ENCODE measurements around the gene KNTC1. TPM values are rescaled to one million over a fixed set of nuclear protein-coding genes. Genes with fewer than 3 reads are reported as not detected.

KNTC1 gene
- total and polyA plus RNA-seq, 7 experiments from 2014 or later = 4.0 to 102 (median 30.9) TPM

DNA sequence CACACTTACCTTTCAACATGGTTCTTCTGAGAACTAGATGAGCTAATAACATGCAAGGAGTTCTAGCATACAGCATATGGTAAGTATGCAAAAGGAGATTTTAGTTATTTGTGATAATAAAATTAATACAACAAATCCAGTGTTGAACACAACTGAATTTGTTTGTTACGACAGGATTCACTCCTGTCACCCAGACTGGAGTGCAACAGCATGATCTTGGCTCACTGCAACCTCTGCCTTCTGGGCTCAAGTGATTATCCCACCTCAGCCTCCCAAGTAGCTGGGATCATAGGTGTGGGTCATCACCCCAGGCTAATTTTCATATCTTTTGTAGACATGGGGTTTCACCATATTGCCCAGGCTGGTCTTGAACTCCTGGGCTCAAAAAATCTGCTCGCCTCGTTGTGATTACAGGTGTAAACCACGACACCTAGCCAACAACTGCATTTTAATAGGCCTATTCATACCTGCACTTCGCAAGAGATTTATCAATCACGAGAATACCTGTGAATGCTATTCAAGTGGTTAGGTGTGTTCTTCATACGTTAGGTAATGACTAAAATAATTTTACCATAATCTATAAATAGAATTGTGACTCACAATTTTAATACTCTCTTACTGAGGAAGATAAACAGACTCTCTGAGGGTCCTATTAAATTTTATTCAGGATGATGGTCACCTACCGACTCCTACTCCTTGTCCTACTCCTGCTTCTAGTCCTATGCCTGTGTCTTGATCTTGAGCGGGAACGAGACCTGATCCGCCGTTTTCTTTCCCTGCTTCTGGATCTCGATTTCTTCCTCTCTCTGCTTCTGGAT, 10.3 kb upstream of the KNTC1 start:
- ATAC-seq = no peak
- Mint-ChIP-seq H3K4me1 (peaks cover 7 to 41% (median 33%) of the 10 kb centered on the region in 7 donors), H3K27ac (peak overlapping the region in 5 of 9 donors; percentile 1 to 53 (median 36)), H3K4me3 (no peak overlapping the region), H3K27me3 (no peaks in the 10 kb centered on the region), H3K36me3 (peaks cover 13 to 55% (median 43%) of the 10 kb centered on the region in 5 donors), H3K9me3 (no peaks in the 10 kb centered on the region)
- Histone ChIP-seq H3K27me3 (ENCODE audit: control insufficient read depth in 2 of 2, insufficient read depth in 2 of 2, low read length in 2 of 2) (no peaks in the 10 kb centered on the region), H3K36me3 (ENCODE audit: control insufficient read depth in 2 of 3, insufficient read depth in 3 of 3, low read length in 3 of 3) (peaks cover 54 to 92% (median 80%) of the 10 kb centered on the region in 3 experiments), H3K27ac (ENCODE audit: low read depth, low read length) (no peak overlapping the region), H3K4me3 (ENCODE audit: low read length) (no peak overlapping the region), H3K9me3 (ENCODE audit: control insufficient read depth in 2 of 3, low read length in 3 of 3) (no peaks in the 10 kb centered on the region), H3K4me1 (ENCODE audit: control insufficient read depth in 2 of 2, insufficient read depth in 2 of 2, low read length in 2 of 2) (peaks cover 0 to 12% of the 10 kb centered on the region in 2 donors)
- no peak for DNase-seq
- ChIA-PET CTCF (no interaction called here), POLR2A (no interaction called here)
- intact Hi-C loops (cut with micrococcal nuclease) = no loop called here

DNA sequence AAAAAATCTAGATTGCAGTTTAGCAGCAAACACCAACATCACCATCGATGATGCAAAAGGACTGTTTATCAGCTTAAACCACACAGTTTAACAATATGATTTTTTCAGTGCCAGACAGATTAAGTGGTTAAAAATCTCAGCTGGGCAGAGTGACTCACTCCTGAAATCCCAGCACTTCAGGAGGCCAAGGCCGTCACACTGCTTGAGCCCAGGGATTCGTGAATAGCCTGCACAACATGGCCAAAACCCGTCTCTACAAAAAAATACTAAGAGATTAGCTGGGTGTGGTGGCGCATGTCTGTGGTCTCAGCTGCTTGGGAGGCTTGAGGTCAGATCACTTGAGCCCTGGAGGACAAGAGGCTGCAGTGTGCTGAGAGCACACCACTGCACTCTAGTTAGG, 9.2 kb upstream of the KNTC1 start:
- CTCF ChIA-PET = no interaction called here
- H3K4me3 ChIP-seq (ENCODE audit: low read length) = no peak overlapping the region
- DNase-seq (no peak), ATAC-seq (no peak)
- no peaks in the 10 kb centered on the region for H3K9me3 ChIP-seq (ENCODE audit: control insufficient read depth in 2 of 3, low read length in 3 of 3)
- no peaks in the 10 kb centered on the region for H3K27me3 Mint-ChIP-seq
- H3K27me3 ChIP-seq (ENCODE audit: control insufficient read depth in 2 of 2, insufficient read depth in 2 of 2, low read length in 2 of 2) = no peaks in the 10 kb centered on the region
- H3K4me1 Mint-ChIP-seq = peaks cover 15 to 50% (median 43%) of the 10 kb centered on the region in 7 donors
- intact Hi-C loops (cut with micrococcal nuclease) = no loop called here
- H3K27ac ChIP-seq (ENCODE audit: low read depth, low read length) = no peak overlapping the region
- no peaks in the 10 kb centered on the region for H3K9me3 Mint-ChIP-seq
- H3K27ac Mint-ChIP-seq = peak overlapping the region in 1 of 9 donors; percentile 36
- peaks cover 5 to 20% of the 10 kb centered on the region in 2 donors for H3K4me1 ChIP-seq (ENCODE audit: control insufficient read depth in 2 of 2, insufficient read depth in 2 of 2, low read length in 2 of 2)
- peaks cover 48 to 88% (median 73%) of the 10 kb centered on the region in 3 experiments for H3K36me3 ChIP-seq (ENCODE audit: control insufficient read depth in 2 of 3, insufficient read depth in 3 of 3, low read length in 3 of 3)
- H3K4me3 Mint-ChIP-seq = no peak overlapping the region
- POLR2A ChIA-PET = interaction anchor here (0.7 kb wide), 1 partner anchor 15 kb away, joined by 3 read pairs; no protein-coding TSS in a partner anchor
- peaks cover 13 to 53% (median 39%) of the 10 kb centered on the region in 5 donors for H3K36me3 Mint-ChIP-seq

DNA sequence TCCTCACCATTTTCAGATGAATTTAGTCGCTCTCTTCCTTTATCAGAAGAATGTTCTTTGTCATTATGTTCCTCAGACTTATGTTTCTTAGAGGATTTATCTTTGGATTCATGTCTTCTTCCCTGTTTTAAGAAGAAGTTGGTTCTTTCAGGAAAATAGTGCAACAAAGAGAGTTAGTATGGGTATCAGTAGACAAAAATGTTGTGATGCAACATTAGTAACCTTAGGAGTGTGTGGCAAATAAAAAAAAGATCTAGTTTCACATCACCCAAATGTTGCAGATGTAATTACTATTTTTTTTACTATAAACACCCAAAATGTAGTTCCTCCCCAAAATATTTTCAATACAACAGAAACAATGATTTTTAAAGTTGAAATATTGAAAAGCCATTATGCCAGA, 8.1 kb upstream of the KNTC1 start:
- Mint-ChIP-seq H3K27me3 (no peaks in the 10 kb centered on the region), H3K36me3 (peaks cover 13 to 56% (median 39%) of the 10 kb centered on the region in 5 donors), H3K4me1 (peaks cover 24 to 58% (median 53%) of the 10 kb centered on the region in 7 donors), H3K4me3 (no peak overlapping the region), H3K9me3 (no peaks in the 10 kb centered on the region), H3K27ac (peak overlapping the region in 3 of 9 donors; percentile 21 to 65 (median 26))
- peaks cover 13 to 30% of the 10 kb centered on the region in 2 donors for H3K4me1 ChIP-seq (ENCODE audit: control insufficient read depth in 2 of 2, insufficient read depth in 2 of 2, low read length in 2 of 2)
- no peaks in the 10 kb centered on the region for H3K9me3 ChIP-seq (ENCODE audit: control insufficient read depth in 2 of 3, low read length in 3 of 3)
- H3K27ac ChIP-seq (ENCODE audit: low read depth, low read length) = no peak overlapping the region
- H3K36me3 ChIP-seq (ENCODE audit: control insufficient read depth in 2 of 3, insufficient read depth in 3 of 3, low read length in 3 of 3) = peaks cover 42 to 80% (median 69%) of the 10 kb centered on the region in 3 experiments
- POLR2A ChIA-PET = interaction anchor here (1.0 to 2.4 kb wide), 2 partner anchors 11 to 18 kb away, joined by 3 to 12 read pairs; partner anchors contain the start of gene ZCCHC8
- CTCF ChIA-PET = no interaction called here
- DNase-seq (no peak), ATAC-seq (no peak)
- no peaks in the 10 kb centered on the region for H3K27me3 ChIP-seq (ENCODE audit: control insufficient read depth in 2 of 2, insufficient read depth in 2 of 2, low read length in 2 of 2)
- intact Hi-C loops (cut with micrococcal nuclease) = no loop called here
- H3K4me3 ChIP-seq (ENCODE audit: low read length) = no peak overlapping the region

DNA sequence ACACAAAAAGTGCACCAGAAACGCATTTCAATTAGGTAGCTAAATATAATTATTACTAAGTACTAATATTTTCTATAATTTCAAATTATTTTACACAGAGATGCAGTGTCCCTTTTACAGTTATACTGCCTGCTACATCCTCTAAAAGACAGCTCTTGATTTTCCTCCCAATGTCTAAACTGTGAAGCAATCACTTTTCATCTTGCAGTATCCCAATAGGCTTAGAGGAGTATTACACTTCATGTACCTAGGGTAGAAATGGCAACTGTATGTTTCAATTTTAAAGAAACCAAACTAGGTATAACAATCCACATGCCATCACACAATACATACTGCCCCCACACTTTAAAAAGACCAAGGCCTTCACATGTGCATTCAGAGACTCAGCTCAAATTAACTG, 7.6 kb upstream of the KNTC1 start:
- intact Hi-C loops (cut with micrococcal nuclease) = no loop called here
- Mint-ChIP-seq H3K4me1 (peaks cover 28 to 63% (median 58%) of the 10 kb centered on the region in 7 donors), H3K4me3 (peak overlapping the region in 2 of 10 donors; percentile 3 to 31), H3K27me3 (no peaks in the 10 kb centered on the region), H3K9me3 (no peaks in the 10 kb centered on the region), H3K27ac (peak overlapping the region in 3 of 9 donors; percentile 9 to 50 (median 14)), H3K36me3 (peaks cover 13 to 58% (median 44%) of the 10 kb centered on the region in 5 donors)
- peaks cover 18 to 35% of the 10 kb centered on the region in 2 donors for H3K4me1 ChIP-seq (ENCODE audit: control insufficient read depth in 2 of 2, insufficient read depth in 2 of 2, low read length in 2 of 2)
- H3K9me3 ChIP-seq (ENCODE audit: control insufficient read depth in 2 of 3, low read length in 3 of 3) = no peaks in the 10 kb centered on the region
- DNase-seq (no peak), ATAC-seq (peak; percentile 25)
- peaks cover 41 to 76% (median 69%) of the 10 kb centered on the region in 3 experiments for H3K36me3 ChIP-seq (ENCODE audit: control insufficient read depth in 2 of 3, insufficient read depth in 3 of 3, low read length in 3 of 3)
- ChIA-PET POLR2A (interaction anchor here (0.6 to 2.4 kb wide), 3 partner anchors 12 to 71 kb away, joined by 3 to 12 read pairs (median 3); partner anchors contain the start of gene ZCCHC8), CTCF (no interaction called here)
- H3K27me3 ChIP-seq (ENCODE audit: control insufficient read depth in 2 of 2, insufficient read depth in 2 of 2, low read length in 2 of 2) = no peaks in the 10 kb centered on the region
- H3K27ac ChIP-seq (ENCODE audit: low read depth, low read length) = no peak overlapping the region
- no peak overlapping the region for H3K4me3 ChIP-seq (ENCODE audit: low read length)

DNA sequence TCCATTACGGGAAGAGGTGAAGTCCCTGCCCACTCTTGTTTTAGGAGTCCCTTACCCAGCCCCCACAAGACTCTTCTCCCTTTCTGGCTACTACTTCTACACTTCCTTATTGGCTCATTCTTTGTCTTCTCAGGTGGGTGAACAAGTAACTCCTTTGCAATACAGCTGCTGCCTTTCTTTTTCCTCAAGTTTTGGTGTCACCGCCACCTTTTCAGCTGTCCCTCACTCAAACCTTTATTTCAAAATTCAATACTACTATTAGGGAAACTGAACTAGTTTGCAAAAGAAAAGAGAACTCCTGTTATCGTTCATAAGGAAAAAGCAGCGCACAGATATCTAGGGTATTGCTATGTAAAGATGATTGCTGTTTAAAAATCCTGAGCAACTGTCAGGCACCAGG, 6.4 kb upstream of the KNTC1 start:
- Mint-ChIP-seq H3K27ac (peak overlapping the region in 3 of 9 donors; percentile 54 to 75 (median 67)), H3K27me3 (no peaks in the 10 kb centered on the region), H3K4me3 (no peak overlapping the region), H3K36me3 (peaks cover 9 to 52% (median 45%) of the 10 kb centered on the region in 5 donors), H3K4me1 (peaks cover 37 to 71% (median 62%) of the 10 kb centered on the region in 7 donors), H3K9me3 (no peaks in the 10 kb centered on the region)
- ATAC-seq (no peak), DNase-seq (no peak)
- H3K9me3 ChIP-seq (ENCODE audit: control insufficient read depth in 2 of 3, low read length in 3 of 3) = no peaks in the 10 kb centered on the region
- POLR2A ChIA-PET = interaction anchor here (2.4 kb wide), 1 partner anchor 19 kb away, joined by 12 read pairs; the partner anchor contains the start of gene ZCCHC8
- CTCF ChIA-PET = no interaction called here
- intact Hi-C loops (cut with micrococcal nuclease) = loop anchor here (10.0 kb wide), 2 partner anchors 374 to 636 kb away; partner anchors contain the start of genes PSMD9 (in 1 of the 2) and VPS37B (in 1 of the 2)
- peaks cover 26 to 42% of the 10 kb centered on the region in 2 donors for H3K4me1 ChIP-seq (ENCODE audit: control insufficient read depth in 2 of 2, insufficient read depth in 2 of 2, low read length in 2 of 2)
- no peak overlapping the region for H3K27ac ChIP-seq (ENCODE audit: low read depth, low read length)
- no peak overlapping the region for H3K4me3 ChIP-seq (ENCODE audit: low read length)
- H3K36me3 ChIP-seq (ENCODE audit: control insufficient read depth in 2 of 3, insufficient read depth in 3 of 3, low read length in 3 of 3) = peaks cover 35 to 64% (median 59%) of the 10 kb centered on the region in 3 experiments
- no peaks in the 10 kb centered on the region for H3K27me3 ChIP-seq (ENCODE audit: control insufficient read depth in 2 of 2, insufficient read depth in 2 of 2, low read length in 2 of 2)

DNA sequence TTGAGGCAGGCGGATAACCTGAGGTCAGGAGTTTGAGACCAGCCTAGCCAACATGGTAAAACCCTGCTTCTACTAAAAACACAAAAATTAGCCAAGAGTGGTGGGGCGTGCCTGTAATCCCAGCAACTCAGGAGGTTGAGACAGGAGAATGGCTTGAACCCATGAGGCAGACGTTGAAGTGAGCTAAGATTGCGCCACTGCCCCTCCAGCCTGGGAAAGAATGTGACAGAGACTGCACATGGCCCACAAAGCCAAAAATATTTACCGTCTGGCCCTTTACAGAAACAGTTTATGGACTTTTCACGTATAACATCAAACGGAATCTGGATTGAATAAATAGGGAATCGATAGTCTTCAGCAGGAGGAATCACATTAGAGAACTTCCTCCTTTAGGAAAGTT, 3.8 kb upstream of the KNTC1 start:
- Mint-ChIP-seq H3K9me3 (no peaks in the 10 kb centered on the region), H3K4me1 (peaks cover 35 to 64% (median 53%) of the 10 kb centered on the region in 7 donors), H3K27me3 (no peaks in the 10 kb centered on the region), H3K36me3 (peaks cover 4 to 38% (median 29%) of the 10 kb centered on the region in 5 donors), H3K27ac (peak overlapping the region in 6 of 9 donors; percentile 1 to 86 (median 18)), H3K4me3 (peak overlapping the region in 5 of 10 donors; percentile 76 to 96 (median 93))
- Histone ChIP-seq H3K27me3 (ENCODE audit: control insufficient read depth in 2 of 2, insufficient read depth in 2 of 2, low read length in 2 of 2) (no peaks in the 10 kb centered on the region), H3K4me3 (ENCODE audit: low read length) (no peak overlapping the region), H3K36me3 (ENCODE audit: control insufficient read depth in 2 of 3, insufficient read depth in 3 of 3, low read length in 3 of 3) (peaks cover 10 to 41% (median 34%) of the 10 kb centered on the region in 3 experiments), H3K4me1 (ENCODE audit: control insufficient read depth in 2 of 2, insufficient read depth in 2 of 2, low read length in 2 of 2) (peaks cover 30 to 50% of the 10 kb centered on the region in 2 donors), H3K27ac (ENCODE audit: low read depth, low read length) (no peak overlapping the region), H3K9me3 (ENCODE audit: control insufficient read depth in 2 of 3, low read length in 3 of 3) (no peaks in the 10 kb centered on the region)
- ATAC-seq (no peak), DNase-seq (no peak)
- POLR2A ChIA-PET = interaction anchor here (0.7 to 4.9 kb wide), 3 partner anchors 22 to 195 kb away, joined by 3 to 115 read pairs (median 24); partner anchors contain the start of gene ZCCHC8
- CTCF ChIA-PET = no interaction called here
- intact Hi-C loops (cut with micrococcal nuclease) = loop anchor here (10.0 kb wide), 2 partner anchors 372 to 638 kb away; partner anchors contain the start of genes PSMD9 (in 1 of the 2) and VPS37B (in 1 of the 2)
